SK-N-MC (cell line): Measurements from ENCODE around the gene NHSL2.

ENCODE experiments used
- EZH2 ChIP-seq: fragments of 200-600 bp; sonication (generic); IDR thresholded peaks from one replicate; pipeline ENCODE4 v1.6.1; 2017; ENCODE audit warnings: antibody characterized with exemption
- FOXP2 ChIP-seq: optimal IDR thresholded peaks from 2 replicates; pipeline ENCODE3; 2011; ENCODE audit warnings: mild to moderate bottlenecking, moderate library complexity; ENCODE audit not compliant: insufficient read depth; ENCODE audit errors: extremely low read length, control extremely low read depth
- POLR2AphosphoS5 ChIP-seq: IDR thresholded peaks from 2 replicates; pipeline ENCODE4 v1.6.1; 2012; ENCODE audit warnings: mild to moderate bottlenecking, low read depth, low read length, borderline replicate concordance

DNA sequence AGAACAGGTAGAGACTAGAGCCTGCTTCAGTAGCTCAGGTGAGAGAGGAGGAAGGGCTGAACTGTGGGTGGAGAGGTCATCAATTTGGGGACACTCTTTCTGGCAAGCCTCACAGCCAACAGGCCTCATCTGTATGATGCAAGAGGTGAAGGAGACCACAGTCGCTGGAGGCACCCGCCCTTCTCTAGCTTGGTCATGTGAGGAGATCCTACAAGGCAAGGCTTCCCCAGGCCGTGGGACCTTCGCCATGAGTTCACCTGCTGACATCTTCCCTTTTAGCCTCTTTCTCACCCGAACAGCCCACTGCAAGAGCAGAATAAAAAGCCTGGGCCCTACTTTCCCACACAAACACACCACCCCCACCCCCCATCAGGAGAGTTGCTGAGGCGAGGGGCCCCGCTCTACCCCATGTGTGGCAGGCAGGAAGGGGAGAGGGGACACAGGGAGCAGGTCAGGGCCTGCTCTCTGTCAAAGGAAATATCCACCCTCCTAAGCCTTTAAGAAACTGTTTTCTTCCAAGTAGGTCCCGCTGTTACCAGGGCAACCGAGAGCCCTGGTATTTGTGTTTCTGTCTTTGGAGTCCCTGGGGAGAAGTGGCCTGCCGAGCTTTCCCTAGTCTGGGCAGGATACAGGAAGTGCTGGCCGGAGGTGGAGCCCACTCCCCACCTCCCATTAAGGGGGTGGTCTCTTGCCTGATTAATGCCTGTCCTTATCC is 213.0 kb downstream of the NHSL2 start:
- no peak for TF ChIP-seq EZH2
- no peak for TF ChIP-seq POLR2AphosphoS5
- no peak for TF ChIP-seq FOXP2
